Ascending aorta (tissue), 2 donors: ENCODE results near the gene PCBP3. TPM values are rescaled to one million over a fixed set of nuclear protein-coding genes. Genes with fewer than 3 reads are reported as not detected.
"Not testable (repeated sequence)": the region's sequence is repeated elsewhere in the genome, so short reads cannot be mapped to it uniquely, and the experiment has no call there.

Experiments used
- DNase-seq, 2 donors: peaks; one replicate each; pipeline ENCODE4 v3.0.0-alpha.2; 2019; ENCODE audit warnings: low spot score in 2 of 2
- H3K27ac ChIP-seq, 2 donors: fragments of 200-600 bp; sonication (generic); one replicate each; pipeline ENCODE4 v1.5.1; 2016 to 2017; ENCODE audit warnings: mild to moderate bottlenecking in 1 of 2
- H3K27me3 ChIP-seq: fragments of 200-600 bp; sonication (generic); one replicate; pipeline ENCODE4 v1.5.1; 2017
- H3K36me3 ChIP-seq, 2 donors: fragments of 200-600 bp; sonication (generic); one replicate each; pipeline ENCODE4 v1.5.1; 2016
- H3K4me1 ChIP-seq, 2 donors: fragments of 200-600 bp; sonication (generic); one replicate each; pipeline ENCODE4 v1.5.1; 2016 to 2017; ENCODE audit warnings: mild to moderate bottlenecking in 1 of 2
- H3K4me3 ChIP-seq, 2 donors: fragments of 200-600 bp; sonication (generic); one replicate each; pipeline ENCODE4 v1.5.1; 2016 to 2017; ENCODE audit warnings: mild to moderate bottlenecking in 1 of 2
- H3K9me3 ChIP-seq, 2 donors: fragments of 200-600 bp; sonication (generic); one replicate each; pipeline ENCODE4 v1.5.1; 2016
- intact Hi-C: fragments of 100-400 bp; cut with DNase I; formaldehyde crosslinking; loops from one replicate; pipeline ENCODE4 v1.15.1; 2023
- total RNA-seq: library from RNA; depleted of rRNA; stranded (reverse); fragments of >200 nt; gene quantifications from one replicate; pipeline ENCODE4 v1.1.0, GENCODE V29; 2016
- TF ChIP-seq, protein P1 (sequence below), 3 experiments: fragments of 200-600 bp in 2 of 3; fragments of 450-650 bp in 1 of 3; sonication (generic) in 2 of 3; IDR thresholded peaks; one replicate each; pipeline ENCODE4 v1.5.1; 2016 to 2019; ENCODE audit warnings: antibody characterized with exemption in 3 of 3, mild to moderate bottlenecking in 1 of 3, moderate library complexity in 1 of 3

Gene PCBP3
- total RNA-seq, 1 donor from 2014 or later, result not detected

DNA sequence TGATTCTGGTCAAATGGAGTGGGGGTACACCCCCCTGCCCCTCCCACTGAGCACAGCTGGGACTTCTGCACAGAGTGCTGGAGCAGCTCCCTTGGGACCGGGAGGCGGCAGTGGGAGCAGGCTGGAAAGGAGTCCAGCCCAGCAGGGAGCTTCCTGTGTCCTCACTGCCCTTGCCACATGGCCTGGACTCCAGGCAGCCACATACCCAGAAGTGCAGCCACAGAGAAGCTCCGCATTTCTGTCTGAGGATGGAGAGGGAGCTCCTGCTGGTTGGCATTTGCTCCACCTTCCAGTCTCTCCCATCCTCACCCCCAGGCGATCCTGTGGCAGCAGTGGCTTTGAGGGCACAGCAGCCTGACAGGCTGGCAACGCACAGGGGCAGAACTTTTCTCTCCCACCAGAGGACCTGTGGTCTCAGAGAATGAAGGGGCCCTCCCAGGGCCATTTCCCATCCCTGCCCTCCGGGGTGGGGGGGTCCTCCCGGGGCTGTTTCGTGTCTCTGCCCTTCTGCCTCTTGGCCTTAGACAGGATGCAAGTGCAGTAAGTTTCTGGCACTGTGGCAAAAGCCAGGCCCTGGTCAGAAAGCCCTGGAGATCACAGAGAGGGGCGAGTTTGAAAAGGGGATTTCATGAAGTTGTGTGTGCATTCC, 234.4 kb downstream of the PCBP3 start:
- Histone ChIP-seq H3K4me1 (peaks cover 0 to 3% of the 10 kb centered on the region in 2 donors), H3K27ac (no peak overlapping the region), H3K9me3 (no peaks in the 10 kb centered on the region), H3K36me3 (no peaks in the 10 kb centered on the region), H3K27me3 (no peaks in the 10 kb centered on the region), H3K4me3 (no peak overlapping the region)
- TF ChIP-seq, protein P1, sequence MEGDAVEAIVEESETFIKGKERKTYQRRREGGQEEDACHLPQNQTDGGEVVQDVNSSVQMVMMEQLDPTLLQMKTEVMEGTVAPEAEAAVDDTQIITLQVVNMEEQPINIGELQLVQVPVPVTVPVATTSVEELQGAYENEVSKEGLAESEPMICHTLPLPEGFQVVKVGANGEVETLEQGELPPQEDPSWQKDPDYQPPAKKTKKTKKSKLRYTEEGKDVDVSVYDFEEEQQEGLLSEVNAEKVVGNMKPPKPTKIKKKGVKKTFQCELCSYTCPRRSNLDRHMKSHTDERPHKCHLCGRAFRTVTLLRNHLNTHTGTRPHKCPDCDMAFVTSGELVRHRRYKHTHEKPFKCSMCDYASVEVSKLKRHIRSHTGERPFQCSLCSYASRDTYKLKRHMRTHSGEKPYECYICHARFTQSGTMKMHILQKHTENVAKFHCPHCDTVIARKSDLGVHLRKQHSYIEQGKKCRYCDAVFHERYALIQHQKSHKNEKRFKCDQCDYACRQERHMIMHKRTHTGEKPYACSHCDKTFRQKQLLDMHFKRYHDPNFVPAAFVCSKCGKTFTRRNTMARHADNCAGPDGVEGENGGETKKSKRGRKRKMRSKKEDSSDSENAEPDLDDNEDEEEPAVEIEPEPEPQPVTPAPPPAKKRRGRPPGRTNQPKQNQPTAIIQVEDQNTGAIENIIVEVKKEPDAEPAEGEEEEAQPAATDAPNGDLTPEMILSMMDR (IDR thresholded peaks at IDR 0.05), result no peak
- DNase-seq, result no peak
- intact Hi-C loops, result no loop called here

DNA sequence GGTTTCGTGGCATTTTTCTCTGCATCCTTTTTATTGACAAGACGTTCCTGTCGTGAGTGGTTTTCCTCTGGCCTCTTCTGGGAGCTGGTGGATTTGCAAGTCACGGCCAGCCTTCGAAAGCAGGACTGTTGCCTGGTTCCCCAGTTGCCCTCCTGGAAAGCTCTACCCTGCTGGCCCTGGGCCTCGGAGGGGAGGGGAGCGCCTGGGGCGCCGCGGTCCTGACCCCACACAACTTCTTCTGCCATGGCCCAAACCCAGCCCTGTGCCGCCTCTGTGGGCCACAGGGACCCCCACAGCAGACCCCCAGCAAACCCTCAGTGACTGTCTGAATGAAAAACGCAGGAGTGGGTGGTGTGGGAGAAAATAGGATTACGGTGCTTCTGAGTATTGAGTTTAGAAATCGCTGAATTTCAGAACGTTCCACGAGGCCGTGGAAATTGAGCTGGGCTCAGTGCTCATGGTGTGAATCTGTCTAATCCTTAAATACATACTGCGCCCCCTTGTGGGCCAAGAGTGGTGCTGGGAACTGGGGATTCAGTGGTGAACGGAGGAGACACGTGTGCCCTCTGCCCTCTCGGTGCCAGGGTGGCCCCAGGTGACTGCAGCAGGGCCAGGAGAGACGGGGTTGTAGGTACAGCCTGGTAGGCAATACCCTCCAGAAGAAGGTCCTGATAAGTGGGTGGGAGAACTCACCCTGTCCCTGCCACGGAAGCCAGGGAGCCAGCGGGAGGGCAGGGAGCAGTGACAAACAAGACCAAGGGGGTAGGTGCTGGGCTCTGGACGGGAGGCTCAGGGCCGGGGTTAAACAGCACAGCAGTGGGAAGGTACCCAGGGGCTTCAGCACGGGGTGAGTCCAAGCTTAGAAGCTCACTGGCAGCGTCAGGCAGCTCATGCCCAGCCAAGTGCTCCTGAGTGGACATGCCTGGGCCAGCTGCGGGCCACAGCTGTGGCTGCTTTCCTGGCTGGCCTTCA, 236.9 kb downstream of the PCBP3 start:
- Histone ChIP-seq H3K27ac (no peak overlapping the region), H3K4me1 (no peaks in the 10 kb centered on the region), H3K36me3 (no peaks in the 10 kb centered on the region), H3K9me3 (no peaks in the 10 kb centered on the region), H3K4me3 (no peak overlapping the region), H3K27me3 (no peaks in the 10 kb centered on the region)
- peak in 1 of 2 donors; percentile 80 for DNase-seq
- intact Hi-C loops, result loop anchor here (2.0 kb wide), 1 partner anchor 42 kb away; no protein-coding TSS in a partner anchor
- TF ChIP-seq, protein P1 (IDR thresholded peaks at IDR 0.05), result peak; percentile 20 to 63 (median 45)

DNA sequence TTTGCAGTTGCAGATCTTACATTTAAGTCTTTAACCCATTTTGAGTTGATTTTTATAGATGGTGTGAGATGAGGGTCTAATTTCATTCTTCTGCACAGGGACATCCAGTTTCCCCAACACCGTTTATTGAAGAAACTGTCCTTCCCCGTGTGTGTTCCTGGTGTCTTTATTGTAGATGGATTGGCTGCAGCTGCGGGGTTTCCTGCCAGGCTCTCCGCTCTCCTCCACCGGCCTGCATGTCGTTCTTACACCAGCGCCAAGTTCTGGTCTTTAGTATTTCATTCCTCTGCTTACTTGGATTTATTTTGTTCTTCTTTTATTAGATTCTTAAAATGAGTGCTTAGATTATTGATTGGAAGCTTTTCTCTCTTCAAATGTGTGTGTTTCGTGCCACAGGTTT, 239.1 kb downstream of the PCBP3 start:
- Histone ChIP-seq H3K4me3 (no peak overlapping the region), H3K27ac (no peak overlapping the region), H3K4me1 (peaks cover 3% of the 10 kb centered on the region in 2 donors), H3K9me3 (no peaks in the 10 kb centered on the region), H3K36me3 (no peaks in the 10 kb centered on the region), H3K27me3 (no peaks in the 10 kb centered on the region)
- TF ChIP-seq, protein P1 (IDR thresholded peaks at IDR 0.05), result no peak
- intact Hi-C loops, result no loop called here
- no peak for DNase-seq

DNA sequence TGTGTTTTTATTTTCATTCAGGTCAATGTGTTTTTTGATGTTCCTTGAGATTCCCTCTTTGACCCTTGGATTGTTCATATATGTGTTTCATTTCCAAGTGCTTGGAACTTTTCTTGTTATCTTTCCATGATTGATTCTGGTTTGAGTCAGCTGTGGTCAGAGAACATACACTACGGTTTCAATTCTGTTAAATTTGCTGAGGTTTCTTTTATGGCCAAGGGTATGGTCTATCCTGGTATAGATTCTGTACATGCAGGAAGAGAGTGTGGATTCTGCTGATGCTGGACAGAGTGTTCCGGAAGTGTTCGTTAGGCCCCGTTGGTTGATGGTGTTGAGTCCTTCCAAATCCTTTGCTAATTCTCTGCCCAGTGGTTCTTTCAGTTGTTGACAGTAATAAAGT, 239.6 kb downstream of the PCBP3 start:
- H3K9me3 ChIP-seq, result no peaks in the 10 kb centered on the region
- H3K36me3 ChIP-seq, result no peaks in the 10 kb centered on the region
- intact Hi-C loops, result no loop called here
- H3K27ac ChIP-seq, result no peak overlapping the region
- H3K27me3 ChIP-seq, result no peaks in the 10 kb centered on the region
- no peak overlapping the region for H3K4me3 ChIP-seq
- peaks cover 3% of the 10 kb centered on the region in 2 donors for H3K4me1 ChIP-seq
- no peak for DNase-seq
- TF ChIP-seq, protein P1 (IDR thresholded peaks at IDR 0.05), result no peak

DNA sequence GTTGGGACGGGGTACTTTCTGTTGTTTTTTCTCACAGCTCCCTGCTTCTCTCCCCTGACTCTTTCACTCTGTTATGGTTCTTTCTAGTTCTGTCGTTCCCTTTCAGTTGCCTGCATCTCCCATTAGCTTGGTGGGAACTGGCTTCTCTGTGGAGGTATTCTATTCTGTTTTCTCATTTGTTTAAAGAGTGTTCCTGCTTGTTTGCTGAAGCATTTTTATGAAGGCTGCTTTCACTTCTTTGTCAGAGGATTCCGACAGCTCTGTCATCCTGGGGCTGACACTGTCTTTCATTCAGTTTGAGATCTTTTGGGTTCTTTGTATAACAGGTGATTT, 242.0 kb downstream of the PCBP3 start:
- H3K4me3 ChIP-seq, result no peak overlapping the region
- H3K27me3 ChIP-seq, result no peaks in the 10 kb centered on the region
- H3K27ac ChIP-seq, result no peak overlapping the region
- TF ChIP-seq, protein P1 (IDR thresholded peaks at IDR 0.05), result no peak
- intact Hi-C loops, result no loop called here
- peaks cover 3% of the 10 kb centered on the region in 2 donors for H3K4me1 ChIP-seq
- H3K9me3 ChIP-seq, result no peaks in the 10 kb centered on the region
- no peak for DNase-seq
- H3K36me3 ChIP-seq, result no peaks in the 10 kb centered on the region

DNA sequence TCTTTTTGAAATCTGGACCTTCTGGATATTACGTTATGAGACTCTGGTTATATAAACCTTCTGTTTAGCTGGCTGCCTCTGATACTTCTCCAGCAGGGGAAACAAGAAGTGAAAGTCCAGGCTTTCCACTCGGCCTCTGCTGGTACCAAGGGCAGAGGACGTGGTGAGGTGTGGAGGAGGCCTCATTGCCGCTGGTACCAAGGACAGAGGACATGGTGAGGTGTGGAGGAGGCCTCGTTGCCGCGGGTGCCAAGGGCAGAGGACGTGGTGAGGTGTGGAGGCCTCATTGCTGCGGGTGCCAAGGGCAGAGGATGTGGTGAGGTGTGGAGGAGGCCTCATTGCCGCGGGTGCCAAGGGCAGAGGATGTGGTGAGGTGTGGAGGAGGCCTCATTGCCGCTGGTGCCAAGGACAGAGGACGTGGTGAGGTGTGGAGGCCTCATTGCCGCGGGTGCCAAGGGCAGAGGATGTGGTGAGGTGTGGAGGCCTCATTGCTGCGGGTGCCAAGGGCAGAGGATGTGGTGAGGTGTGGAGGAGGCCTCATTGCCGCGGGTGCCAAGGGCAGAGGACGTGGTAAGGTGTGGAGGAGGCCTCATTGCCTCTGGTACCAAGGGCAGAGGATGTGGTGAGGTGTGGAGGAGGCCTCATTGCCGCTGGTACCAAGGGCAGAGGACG, 242.5 kb downstream of the PCBP3 start:
- H3K27ac ChIP-seq, result peak overlapping the region in 1 of 2 donors; percentile 48
- H3K9me3 ChIP-seq, intact Hi-C loops, H3K4me1 ChIP-seq, DNase-seq, H3K27me3 ChIP-seq, H3K4me3 ChIP-seq, H3K36me3 ChIP-seq: not testable (repeated sequence)
